Lower lobe of right lung (tissue), 2 donors: Measurements from ENCODE around the gene VN1R4. TPM values are rescaled to one million over a fixed set of nuclear protein-coding genes. Genes with fewer than 3 reads are reported as not detected.
"Not testable (repeated sequence)": the region's sequence is repeated elsewhere in the genome, so short reads cannot be mapped to it uniquely, and the experiment has no call there.

Experiments
- ATAC-seq, 2 donors: fragments of 200-7000 bp; cut with Tn5 transposase; one replicate each; pipeline ENCODE4 v1.9.1; 2020 to 2022; ENCODE audit warnings: mild to moderate bottlenecking in 2 of 2, moderate library complexity in 2 of 2
- DNase-seq: peaks from one replicate; pipeline ENCODE4 v3.0.0-alpha.2; 2020
- H3K27ac ChIP-seq: fragments of 200-600 bp; one replicate; pipeline ENCODE4 v1.8.0; 2022
- H3K27me3 ChIP-seq: fragments of 200-600 bp; one replicate; pipeline ENCODE4 v1.8.0; 2022; ENCODE audit warnings: low read depth
- H3K36me3 ChIP-seq: fragments of 200-600 bp; one replicate; pipeline ENCODE4 v1.8.0; 2022; ENCODE audit warnings: mild to moderate bottlenecking
- H3K4me1 ChIP-seq: fragments of 200-600 bp; one replicate; pipeline ENCODE4 v1.8.0; 2022
- H3K4me3 ChIP-seq: fragments of 200-600 bp; one replicate; pipeline ENCODE4 v1.8.0; 2022; ENCODE audit warnings: mild to moderate bottlenecking
- H3K9me3 ChIP-seq: fragments of 200-600 bp; one replicate; pipeline ENCODE4 v1.8.0; 2022
- CTCF ChIP-seq: fragments of 200-600 bp; IDR thresholded peaks from one replicate; pipeline ENCODE4 v1.8.0; 2022; ENCODE audit warnings: antibody characterized with exemption, mild to moderate bottlenecking
- intact Hi-C: fragments of 100-400 bp; cut with DNase I; formaldehyde crosslinking; loops from one replicate; pipeline ENCODE4 v1.11.0; 2022
- long read RNA-seq: library from polyadenylated mRNA; unstranded; transcript quantifications from one replicate; pipeline ENCODE4 v2.0.0, GENCODE V29; 2021
- total RNA-seq: library from RNA; stranded (reverse); fragmentation: NEBNext Ultra II Directional; extraction: Animal tissue kit (Norgen Biotek cat#: 25700); gene quantifications from one replicate; pipeline ENCODE4 v1.2.1, GENCODE V29; 2021
- donor health status: DM: no; HTN: yes; CAD: no; lungs with severe emphysema.

The VN1R4 gene
- total RNA-seq = not detected
- long read RNA-seq = 0 reads

- H3K36me3 ChIP-seq, H3K4me1 ChIP-seq, H3K4me3 ChIP-seq, H3K27ac ChIP-seq, H3K9me3 ChIP-seq, intact Hi-C loops, DNase-seq, ATAC-seq: not testable (repeated sequence)
- H3K27me3 ChIP-seq = peaks cover 12% of the 10 kb centered on the region
Observed at GRCh38 chr19:53267623-53268022, at the start of gene VN1R4. Gene VN1R4 (minus strand): TSS chr19:53267723. CDS start chr19:53267665, 58 bp downstream.

- Histone ChIP-seq H3K4me3 (no peak overlapping the region), H3K9me3 (no peaks in the 10 kb centered on the region), H3K27me3 (peaks cover 28% of the 10 kb centered on the region), H3K36me3 (no peaks in the 10 kb centered on the region), H3K4me1 (no peaks in the 10 kb centered on the region), H3K27ac (no peak overlapping the region)
- ATAC-seq (no peak), DNase-seq (no peak)
- intact Hi-C loops = no loop called here
- TF ChIP-seq CTCF = no peak
Observed at GRCh38 chr19:53311897-53312296, 44.4 kb upstream of the VN1R4 start.

- no peak overlapping the region for H3K27ac ChIP-seq
- no peaks in the 10 kb centered on the region for H3K36me3 ChIP-seq
- ATAC-seq (no peak), DNase-seq (no peak)
- no peak overlapping the region for H3K4me3 ChIP-seq
- no peaks in the 10 kb centered on the region for H3K9me3 ChIP-seq
- H3K27me3 ChIP-seq = peaks cover 30% of the 10 kb centered on the region
- intact Hi-C loops = no loop called here
- no peak for TF ChIP-seq CTCF
- H3K4me1 ChIP-seq = no peaks in the 10 kb centered on the region
Observed at GRCh38 chr19:53311044-53311443, 43.5 kb upstream of the VN1R4 start.

GRCh38 chr19:53308339-53308811 lies 40.9 kb upstream of the VN1R4 start:
- peak; percentile 61 for TF ChIP-seq CTCF
- Histone ChIP-seq H3K27ac (no peak overlapping the region), H3K4me3 (no peak overlapping the region), H3K4me1 (no peaks in the 10 kb centered on the region), H3K9me3 (no peaks in the 10 kb centered on the region), H3K36me3 (no peaks in the 10 kb centered on the region), H3K27me3 (peaks cover 37% of the 10 kb centered on the region)
- ATAC-seq (peak; percentile 27 to 64), DNase-seq (no peak)
- intact Hi-C loops = no loop called here

- H3K9me3 ChIP-seq, ATAC-seq, DNase-seq, H3K4me3 ChIP-seq, intact Hi-C loops, H3K36me3 ChIP-seq, H3K27ac ChIP-seq, H3K4me1 ChIP-seq: not testable (repeated sequence)
- H3K27me3 ChIP-seq = peaks cover 11% of the 10 kb centered on the region
Observed at GRCh38 chr19:53301341-53301740, 33.8 kb upstream of the VN1R4 start.

GRCh38 chr19:53294786-53295441 lies 27.4 kb upstream of the VN1R4 start:
- Histone ChIP-seq H3K4me3 (no peak overlapping the region), H3K27ac (no peak overlapping the region), H3K9me3 (peaks cover 38% of the 10 kb centered on the region), H3K4me1 (no peaks in the 10 kb centered on the region), H3K27me3 (peaks cover 3% of the 10 kb centered on the region), H3K36me3 (no peaks in the 10 kb centered on the region)
- no peak for TF ChIP-seq CTCF
- intact Hi-C loops = no loop called here
- DNase-seq (no peak), ATAC-seq (no peak)
